RWPE1 (cell line): ENCODE results near the gene ERFE.

Source experiments
- CTCF ChIA-PET: fragments of 350-600 bp; sonication (Branson Sonifier 250); formaldehyde crosslinking; extraction: SDS; loops from one replicate; lab custom pipeline; 2021; lab: Yijun Ruan, JAX
- POLR2A ChIA-PET: fragments of 400-600 bp; formaldehyde crosslinking; extraction: SDS; loops from one replicate; lab custom pipeline; 2020; ENCODE audit warnings: antibody characterized with exemption; ENCODE audit not compliant: low non-redundant PET; lab: Yijun Ruan, JAX
- DNase-seq: peaks from one replicate; pipeline ENCODE4 v3.0.0; 2012; ENCODE audit warnings: low spot score
- H3K27ac ChIP-seq: fragments of 450-650 bp; 2 replicates; pipeline ENCODE4 v1.5.1; 2017
- TF ChIP-seq, protein P1 (sequence below): fragments of 450-650 bp; conservative IDR thresholded peaks from 2 replicates; pipeline ENCODE4 v1.5.1; 2017; ENCODE audit warnings: low read depth, mild to moderate bottlenecking

The ERFE gene

DNA sequence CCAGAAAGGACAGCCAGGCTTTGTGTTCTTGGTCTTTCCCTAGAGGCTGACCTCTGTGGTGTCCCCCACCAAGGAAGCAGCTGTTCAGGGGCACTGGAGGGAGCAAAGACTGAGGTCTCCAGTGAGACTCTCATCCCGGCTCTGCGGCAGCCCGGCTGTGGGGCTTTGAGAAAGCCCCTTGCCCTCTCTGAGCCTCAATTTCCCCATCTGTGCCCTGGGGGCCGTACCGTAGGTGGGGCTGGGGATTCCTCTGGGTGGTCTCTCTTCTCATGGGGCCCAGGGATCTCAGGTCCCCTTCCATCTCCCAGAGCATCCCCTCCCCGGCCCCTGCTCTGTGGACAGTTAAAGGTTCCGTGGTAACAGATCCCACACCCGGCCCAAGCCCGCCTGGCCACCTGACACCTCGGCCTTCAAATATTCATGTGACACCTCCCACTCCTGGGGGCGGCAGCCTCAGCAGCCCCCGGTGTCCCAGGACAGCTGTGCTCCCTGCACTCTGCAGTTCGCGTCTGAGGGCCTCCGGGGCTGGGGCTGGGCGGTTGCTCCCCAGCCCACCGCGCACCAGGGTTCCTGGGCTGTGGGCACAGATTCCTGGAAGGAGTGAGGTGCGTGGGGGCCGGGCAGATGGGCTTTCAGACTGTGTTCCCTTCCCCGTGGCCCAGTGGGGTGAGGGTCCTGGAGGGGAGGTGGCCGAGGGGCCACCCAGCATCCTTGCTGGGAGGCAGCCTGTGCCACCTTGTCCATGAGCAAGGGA is 35.4 kb upstream of the ERFE start:
- no peak for DNase-seq
- TF ChIP-seq, protein P1, sequence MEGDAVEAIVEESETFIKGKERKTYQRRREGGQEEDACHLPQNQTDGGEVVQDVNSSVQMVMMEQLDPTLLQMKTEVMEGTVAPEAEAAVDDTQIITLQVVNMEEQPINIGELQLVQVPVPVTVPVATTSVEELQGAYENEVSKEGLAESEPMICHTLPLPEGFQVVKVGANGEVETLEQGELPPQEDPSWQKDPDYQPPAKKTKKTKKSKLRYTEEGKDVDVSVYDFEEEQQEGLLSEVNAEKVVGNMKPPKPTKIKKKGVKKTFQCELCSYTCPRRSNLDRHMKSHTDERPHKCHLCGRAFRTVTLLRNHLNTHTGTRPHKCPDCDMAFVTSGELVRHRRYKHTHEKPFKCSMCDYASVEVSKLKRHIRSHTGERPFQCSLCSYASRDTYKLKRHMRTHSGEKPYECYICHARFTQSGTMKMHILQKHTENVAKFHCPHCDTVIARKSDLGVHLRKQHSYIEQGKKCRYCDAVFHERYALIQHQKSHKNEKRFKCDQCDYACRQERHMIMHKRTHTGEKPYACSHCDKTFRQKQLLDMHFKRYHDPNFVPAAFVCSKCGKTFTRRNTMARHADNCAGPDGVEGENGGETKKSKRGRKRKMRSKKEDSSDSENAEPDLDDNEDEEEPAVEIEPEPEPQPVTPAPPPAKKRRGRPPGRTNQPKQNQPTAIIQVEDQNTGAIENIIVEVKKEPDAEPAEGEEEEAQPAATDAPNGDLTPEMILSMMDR = no peak
- ChIA-PET POLR2A (no interaction called here), CTCF (no interaction called here)
- no peak overlapping the region for H3K27ac ChIP-seq

DNA sequence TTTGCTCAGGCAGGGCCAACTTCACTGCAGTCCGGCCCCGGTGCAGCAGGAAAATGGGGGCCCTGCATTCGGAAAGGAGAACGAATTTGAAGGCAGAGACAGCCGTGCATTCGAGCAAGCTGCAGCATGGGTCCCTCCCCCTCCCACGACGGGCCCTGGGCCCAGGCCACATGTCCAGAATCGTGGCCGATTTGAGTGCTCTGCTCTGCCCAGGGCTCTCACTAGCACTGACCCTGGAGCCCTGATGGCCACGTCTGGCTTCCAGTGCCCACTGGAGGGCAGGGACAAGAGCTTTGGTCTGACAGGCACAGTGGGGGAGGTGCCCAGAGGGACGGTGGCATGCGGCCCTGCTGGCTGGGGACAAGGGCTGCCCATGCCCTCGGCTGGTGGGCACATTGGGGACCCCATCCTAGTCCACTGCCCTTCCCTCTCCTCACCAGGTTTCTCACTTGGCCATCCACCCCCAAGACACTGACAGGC is 34.7 kb upstream of the ERFE start:
- H3K27ac ChIP-seq = no peak overlapping the region
- no peak for DNase-seq
- TF ChIP-seq, protein P1 = no peak
- CTCF ChIA-PET = no interaction called here
- POLR2A ChIA-PET = no interaction called here

DNA sequence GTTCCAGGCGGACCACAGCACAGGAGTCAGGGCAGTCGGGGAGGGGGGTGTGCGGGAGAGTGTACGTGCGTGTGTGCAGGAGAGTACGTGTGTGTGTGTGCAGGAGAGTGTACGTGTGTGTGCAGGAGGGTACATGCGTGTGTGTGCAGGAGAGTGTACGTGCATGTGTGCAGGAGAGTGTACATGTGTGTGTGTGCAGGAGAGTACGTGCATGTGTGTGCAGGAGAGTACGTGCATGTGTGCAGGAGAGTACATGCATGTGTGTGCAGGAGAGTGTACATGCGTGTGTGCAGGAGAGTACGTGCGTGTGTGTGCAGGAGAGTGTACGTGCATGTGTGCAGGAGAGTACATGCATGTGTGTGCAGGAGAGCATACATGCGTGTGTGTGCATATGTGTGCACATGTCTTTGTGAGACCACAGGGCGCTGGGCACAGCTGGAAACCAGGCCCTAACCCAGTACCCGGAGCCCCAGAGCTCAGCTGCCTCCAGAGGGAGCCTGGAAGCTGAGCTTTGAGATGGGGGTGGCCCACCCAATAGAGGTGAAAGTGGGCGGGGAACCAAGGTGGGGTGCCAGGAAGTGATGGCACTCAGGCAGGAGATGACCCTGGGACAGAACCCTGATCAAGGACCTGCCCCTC is 34.2 kb upstream of the ERFE start:
- TF ChIP-seq, protein P1 = no peak
- ChIA-PET CTCF (no interaction called here), POLR2A (no interaction called here)
- no peak for DNase-seq
- no peak overlapping the region for H3K27ac ChIP-seq

DNA sequence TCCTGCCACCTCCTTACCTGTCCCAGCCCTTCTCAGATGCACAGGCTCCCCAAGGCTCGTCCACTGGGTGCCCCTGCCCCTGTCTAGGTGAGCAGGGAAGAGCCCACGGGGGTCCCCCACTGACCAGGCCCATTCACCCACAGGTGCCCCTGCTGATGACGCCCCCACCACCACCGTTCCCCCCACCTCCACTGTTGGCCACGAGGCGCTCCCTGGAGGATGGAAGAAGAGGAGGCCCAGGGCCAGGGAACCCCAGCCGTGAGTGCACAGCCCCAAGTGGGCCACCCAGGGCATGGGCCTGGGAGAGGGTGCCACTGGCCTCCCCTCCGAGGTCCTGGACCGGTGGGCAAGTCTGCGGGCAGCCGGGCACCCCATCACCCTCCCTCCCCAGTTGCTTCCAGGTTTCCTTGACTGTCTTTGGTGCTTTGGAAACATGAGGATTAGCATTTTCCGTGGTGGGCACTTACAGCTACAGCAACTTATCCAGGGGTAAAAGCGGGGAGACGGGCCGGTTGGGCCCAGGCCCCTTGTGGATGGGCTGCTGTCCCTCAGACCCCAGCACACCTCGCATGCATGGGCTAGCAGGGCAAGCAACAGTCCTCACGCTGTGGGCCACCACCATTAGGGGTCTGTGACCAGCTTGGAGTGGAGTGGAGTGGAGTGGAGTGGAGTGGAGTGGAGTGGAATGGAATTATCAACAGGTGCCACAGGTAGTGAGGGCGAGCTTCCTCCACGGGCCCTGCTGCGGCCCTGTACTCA is 33.5 kb upstream of the ERFE start:
- TF ChIP-seq, protein P1 = no peak
- CTCF ChIA-PET = no interaction called here
- no peak overlapping the region for H3K27ac ChIP-seq
- POLR2A ChIA-PET = no interaction called here
- no peak for DNase-seq

DNA sequence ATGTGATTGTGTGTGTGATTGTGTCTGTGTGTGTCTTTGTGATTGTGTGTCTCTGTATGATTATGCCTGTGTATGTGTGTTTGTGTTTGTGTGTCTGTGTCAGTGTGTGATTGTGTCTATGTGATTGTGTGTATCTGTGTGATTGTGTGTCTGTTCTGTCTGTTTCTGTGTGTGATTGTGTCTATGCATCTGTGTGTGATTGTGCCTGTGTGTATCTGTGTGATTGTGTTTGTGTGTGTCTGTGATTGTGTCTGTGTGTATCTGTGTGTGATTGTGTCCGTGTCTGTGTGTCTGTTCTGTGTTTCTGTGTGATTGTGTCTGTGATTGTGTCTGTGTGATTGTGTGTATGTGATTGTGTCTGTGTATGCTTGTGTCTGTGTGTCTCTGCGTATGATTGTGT is 32.4 kb upstream of the ERFE start:
- no peak for DNase-seq
- POLR2A ChIA-PET = no interaction called here
- TF ChIP-seq, protein P1 = no peak
- CTCF ChIA-PET = no interaction called here
- no peak overlapping the region for H3K27ac ChIP-seq

DNA sequence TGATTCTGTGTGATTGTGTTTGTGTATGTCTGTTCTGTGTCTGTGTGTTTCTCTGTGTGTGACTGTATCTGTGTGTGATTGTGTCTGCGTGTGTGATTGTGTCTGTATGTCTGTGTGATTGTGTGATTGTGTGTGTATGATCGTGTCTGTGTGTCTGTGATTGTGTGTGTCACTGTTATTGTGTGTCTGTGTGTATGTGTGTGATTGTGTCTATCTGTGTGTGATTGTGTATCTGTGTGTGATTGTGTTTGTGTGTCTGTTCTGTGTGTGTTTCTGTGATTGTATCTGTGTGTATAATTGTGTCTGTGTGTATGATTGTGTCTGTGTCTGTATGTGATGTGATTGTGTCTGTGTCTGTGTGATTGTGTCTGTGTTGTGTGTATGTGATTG is 32.0 kb upstream of the ERFE start:
- CTCF ChIA-PET = no interaction called here
- no peak for DNase-seq
- no peak overlapping the region for H3K27ac ChIP-seq
- TF ChIP-seq, protein P1 = no peak
- POLR2A ChIA-PET = no interaction called here
